ENCODE measurements around the gene RAB1A.

DNA sequence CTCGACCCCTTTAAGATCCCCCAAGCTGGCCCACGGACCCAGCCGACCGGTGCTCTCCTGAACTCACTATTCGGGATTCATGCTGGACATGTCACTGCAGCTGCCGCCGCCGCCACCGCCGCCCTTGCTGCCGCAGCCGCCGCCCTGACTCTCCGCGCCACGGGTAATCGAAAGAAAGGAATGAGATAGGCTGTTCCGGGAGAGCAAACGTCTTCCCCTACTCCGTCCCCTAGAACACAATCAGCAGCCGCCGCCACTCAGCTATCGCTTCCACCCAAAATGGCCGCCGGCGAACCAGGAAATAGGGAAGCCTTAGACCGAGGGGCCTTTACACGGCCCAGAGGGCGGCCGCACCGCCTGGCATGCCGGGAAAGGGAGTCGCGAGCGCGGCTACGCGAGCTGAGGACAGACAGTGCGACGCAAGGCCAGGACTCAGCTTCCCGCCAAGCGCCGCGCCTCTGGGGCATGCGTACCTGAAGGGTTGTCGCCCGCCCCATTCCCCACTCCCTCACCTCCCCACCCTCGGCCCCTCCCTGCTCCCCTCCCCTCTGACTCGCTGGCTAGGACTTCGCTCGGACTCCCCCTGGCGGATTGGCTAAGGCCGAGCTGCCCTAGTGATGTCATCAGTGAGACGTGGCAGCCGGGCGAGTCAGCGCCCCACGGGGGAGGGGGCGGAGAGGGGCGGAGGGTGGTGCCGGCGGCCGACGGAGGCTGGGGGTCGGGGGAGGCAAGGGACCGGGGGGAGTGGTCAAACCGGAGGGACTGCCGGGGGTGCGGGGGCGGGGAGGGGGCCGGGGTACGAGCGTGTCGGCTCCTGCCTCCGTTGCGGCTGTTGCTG, at the start of gene RAB1A:
- TF ChIP-seq EZH2 (IDR thresholded peaks at IDR 0.05; ENCODE audit: borderline replicate concordance, low read depth, low read length, severe bottlenecking) (no peak), CTCF (IDR thresholded peaks at IDR 0.05; ENCODE audit: borderline replicate concordance, extremely low read depth, low read length, poor library complexity, severe bottlenecking) (peak; percentile 68)

Data from DND-41 (cell line).